ENCODE measurements around the gene MYRF.

GRCh38 chr11:61775606-61776554 lies 23.4 kb downstream of the MYRF start:
- TF ChIP-seq, protein P1, sequence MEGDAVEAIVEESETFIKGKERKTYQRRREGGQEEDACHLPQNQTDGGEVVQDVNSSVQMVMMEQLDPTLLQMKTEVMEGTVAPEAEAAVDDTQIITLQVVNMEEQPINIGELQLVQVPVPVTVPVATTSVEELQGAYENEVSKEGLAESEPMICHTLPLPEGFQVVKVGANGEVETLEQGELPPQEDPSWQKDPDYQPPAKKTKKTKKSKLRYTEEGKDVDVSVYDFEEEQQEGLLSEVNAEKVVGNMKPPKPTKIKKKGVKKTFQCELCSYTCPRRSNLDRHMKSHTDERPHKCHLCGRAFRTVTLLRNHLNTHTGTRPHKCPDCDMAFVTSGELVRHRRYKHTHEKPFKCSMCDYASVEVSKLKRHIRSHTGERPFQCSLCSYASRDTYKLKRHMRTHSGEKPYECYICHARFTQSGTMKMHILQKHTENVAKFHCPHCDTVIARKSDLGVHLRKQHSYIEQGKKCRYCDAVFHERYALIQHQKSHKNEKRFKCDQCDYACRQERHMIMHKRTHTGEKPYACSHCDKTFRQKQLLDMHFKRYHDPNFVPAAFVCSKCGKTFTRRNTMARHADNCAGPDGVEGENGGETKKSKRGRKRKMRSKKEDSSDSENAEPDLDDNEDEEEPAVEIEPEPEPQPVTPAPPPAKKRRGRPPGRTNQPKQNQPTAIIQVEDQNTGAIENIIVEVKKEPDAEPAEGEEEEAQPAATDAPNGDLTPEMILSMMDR (IDR thresholded peaks at IDR 0.05; ENCODE audit: borderline replicate concordance, extremely low read depth, low read length, poor library complexity, severe bottlenecking) = no peak
- no peak for TF ChIP-seq EZH2 (IDR thresholded peaks at IDR 0.05; ENCODE audit: borderline replicate concordance, low read depth, low read length, severe bottlenecking)

All from DND-41 (cell line).